HG03064 (cell line): ENCODE data around the gene ME3.

ENCODE experiments used
- ATAC-seq: cut with Tn5 transposase; IDR thresholded peaks from one replicate; pipeline ENCODE4 v1.9.1; 2021; ENCODE audit warnings: low read depth; ENCODE audit not compliant: unreplicated experiment

ME3 gene

DNA sequence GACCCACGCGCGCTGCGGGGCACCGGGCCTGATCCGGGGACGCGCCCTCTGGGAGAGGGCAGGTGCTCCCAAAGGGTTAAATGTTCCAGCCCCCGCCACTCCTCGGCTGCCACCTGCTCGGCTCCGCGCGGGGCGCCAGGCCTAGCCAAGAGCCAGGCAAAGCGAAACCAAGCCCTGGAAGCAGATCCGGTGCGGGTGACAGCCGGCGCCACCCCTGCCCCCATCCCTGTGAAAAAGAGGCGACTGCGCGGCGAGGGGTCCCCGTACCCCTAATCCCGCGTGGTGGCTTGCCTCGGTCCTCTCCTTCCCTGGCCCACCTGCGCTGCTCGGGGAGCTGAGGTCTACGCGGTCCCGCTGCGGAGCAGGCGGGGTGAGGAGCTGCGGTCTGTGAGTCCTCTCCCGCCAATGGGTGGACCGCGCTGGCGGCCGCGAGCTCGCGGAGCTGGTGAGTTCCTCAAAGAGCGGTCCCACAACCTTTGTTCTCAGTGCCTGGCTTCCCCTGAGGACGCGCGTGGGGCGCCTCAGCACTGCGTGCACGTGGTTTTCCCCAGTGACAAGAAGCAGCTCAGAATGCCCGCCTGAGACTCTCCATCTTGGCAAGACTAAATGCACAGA lies at the start of gene ME3:
Gene ME3 (minus strand): TSS at position 610 of the 615 bp plus-strand sequence.
- no peak for ATAC-seq

DNA sequence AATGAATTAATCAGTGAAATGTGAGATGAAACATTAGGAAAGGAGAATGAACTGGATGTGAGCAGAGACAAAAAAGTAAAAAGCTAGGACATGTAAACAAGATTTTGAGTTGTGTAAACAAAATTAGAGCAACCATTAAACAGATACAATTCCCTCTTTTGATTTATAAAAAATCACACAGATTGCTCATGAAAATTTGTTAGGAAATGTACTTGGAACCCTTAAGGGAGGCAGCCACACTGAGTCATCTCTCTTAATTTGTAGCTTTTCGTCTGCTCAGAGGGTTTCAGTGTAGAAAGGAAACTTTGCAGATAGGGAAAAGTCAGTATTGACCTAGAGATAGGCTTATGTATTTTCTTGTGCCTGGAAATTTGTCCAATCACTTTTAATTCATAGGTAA lies 49.6 kb upstream of the ME3 start:
- ATAC-seq, result no peak

DNA sequence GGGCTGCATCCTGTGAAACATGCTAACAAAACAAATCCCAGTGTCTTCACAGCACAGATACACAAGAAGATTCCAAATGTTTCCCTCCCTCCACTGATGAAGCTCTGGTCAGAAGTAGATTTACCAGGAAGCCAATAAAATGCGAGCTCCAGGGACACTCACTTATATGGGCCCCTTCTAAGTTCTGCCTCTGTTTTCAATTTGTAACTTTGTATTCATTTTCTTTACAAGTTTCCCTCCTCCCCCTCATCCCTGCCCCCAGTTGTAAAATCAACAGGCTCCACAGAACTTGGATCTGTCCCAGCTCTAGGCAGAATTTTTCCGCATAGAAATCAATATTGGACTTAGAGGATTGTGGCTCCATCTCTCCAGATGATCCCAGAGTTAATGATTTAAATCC lies 48.1 kb upstream of the ME3 start:
- no peak for ATAC-seq

DNA sequence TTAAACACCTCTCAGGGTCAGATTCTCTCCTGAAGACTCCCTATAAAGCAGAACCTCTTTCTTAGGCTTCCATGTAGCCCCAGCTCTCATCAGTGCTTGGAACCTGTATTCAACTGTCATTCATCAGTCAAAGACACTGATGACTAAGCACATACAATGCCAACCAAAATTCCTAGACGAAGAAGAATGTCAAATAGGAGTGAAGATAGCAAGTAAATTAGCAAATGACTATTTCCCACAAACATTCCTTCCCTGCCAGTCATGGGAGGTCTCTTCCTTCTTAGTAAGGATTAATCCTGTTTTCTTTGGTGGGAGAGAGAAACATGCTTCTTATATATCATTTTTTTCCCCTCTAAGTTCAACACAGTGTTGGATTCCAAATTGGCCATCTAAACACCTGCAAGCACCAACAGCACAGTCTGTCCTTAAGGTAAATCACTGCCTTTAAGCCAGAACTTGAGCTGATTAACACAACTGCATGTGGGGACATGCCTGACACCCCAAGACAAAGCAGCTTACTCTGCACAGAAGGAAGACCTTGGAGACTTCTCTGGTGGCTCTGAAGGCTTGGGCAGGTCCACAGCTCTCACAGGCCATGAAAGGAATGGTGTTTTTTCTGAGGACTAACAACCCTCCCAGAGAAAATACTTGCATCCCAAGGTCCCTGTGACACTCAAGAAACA lies 47.5 kb upstream of the ME3 start:
- no peak for ATAC-seq

DNA sequence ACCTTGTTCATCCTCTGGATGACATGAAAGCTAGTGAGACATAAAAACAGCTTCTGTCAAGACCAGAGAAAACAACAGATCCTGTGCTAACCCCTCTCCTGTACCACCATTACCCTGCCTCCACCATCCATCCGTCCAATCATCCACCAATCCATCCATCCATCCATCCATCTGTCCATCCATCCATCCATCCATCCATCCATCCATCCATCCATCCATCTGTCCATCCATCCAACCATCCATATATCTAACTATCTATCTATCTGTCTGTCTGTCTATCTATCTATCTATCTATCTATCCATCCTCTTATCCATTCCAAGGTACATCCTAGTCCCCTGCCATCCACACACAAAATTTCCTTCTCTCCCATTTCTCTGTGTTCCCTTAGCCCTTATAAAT lies 46.6 kb upstream of the ME3 start:
- ATAC-seq, result no peak

DNA sequence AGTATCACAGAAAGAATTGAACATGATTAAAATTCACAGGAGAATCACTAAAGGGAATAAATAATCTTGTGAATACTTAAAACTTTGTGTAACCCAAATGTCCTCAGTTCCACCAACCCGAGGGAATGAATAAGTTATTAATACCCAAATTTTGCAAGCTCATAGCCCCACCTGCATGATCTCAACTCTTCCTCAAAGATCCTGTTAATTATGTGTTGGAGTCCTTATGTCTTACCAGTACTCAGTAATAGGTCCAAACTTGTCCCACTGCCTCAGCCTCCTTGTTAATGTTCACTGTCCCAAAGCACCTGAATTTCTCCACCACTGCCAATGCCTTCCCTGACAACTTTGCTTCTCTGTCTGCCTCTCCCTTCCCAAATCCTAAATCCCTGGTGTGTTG lies 46.1 kb upstream of the ME3 start:
- no peak for ATAC-seq

DNA sequence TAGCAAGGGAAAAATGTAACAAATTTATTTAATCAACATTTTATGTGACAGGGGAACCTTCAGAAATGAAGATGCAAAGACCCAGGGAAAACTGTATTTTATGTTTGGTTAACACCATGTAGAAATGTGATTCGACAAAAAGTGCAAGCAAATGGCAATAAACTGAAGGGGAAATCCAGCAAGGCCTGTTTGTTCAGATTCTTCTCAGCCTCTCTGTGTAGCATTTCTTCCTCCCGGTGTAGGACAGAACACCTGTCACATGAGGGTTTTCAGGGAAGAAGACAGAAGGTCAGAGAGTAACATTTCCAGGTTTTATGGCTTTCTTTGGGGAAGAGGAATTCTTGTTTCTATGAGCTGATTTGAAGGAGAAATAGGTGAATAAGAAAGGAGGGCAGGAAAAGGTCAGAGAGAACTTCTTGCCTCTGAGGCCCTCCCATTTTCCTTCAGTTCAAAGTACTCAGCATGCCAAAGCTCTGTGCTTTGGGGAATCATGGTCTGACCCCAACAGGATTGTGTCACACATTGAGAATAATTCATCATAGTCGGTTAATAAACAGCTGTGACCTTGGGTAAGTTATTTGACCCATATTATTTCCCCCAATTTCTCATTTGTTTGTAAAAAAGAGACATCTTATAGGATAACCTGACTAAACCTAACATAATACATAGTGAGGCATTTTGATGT lies 45.5 kb upstream of the ME3 start:
- no peak for ATAC-seq

DNA sequence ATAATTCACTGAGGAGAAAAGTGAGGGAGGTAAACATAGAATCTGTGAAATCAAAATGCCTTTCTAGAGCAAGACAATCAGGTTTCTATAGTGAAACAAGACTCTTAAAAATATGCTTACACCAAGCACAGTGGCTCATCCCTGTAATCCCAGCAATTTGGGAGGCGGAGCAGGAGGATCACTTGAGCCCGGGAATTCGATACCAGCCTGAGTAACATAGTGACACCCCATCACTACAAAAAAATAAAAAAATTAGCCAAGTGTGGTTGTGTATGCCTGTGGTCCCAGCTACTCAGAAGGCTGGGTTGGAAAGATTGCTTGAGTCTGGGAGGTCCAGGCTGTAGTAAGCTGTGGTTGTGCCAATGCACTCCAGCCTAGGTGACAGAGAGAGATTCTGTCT lies 43.2 kb upstream of the ME3 start:
- ATAC-seq, result no peak

DNA sequence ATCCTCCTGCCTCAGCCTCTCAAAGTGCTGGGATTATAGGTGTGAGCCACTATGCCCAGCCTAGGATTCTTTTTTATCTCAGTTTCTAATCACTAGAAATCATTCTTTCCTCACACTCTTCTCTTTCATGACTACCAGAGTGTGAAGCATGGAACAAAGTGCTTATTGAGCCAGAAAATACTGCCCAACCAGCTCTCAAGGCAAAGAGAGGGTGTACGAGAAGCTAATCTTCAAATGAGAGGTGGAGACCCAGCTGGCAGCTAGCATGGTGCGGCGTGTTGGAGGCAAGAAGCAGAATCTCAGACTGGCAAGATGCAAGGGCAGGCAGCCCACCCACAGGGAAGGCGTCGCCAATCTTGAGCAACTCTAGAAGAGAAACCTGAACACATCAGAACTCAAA lies 41.1 kb upstream of the ME3 start:
- no peak for ATAC-seq

DNA sequence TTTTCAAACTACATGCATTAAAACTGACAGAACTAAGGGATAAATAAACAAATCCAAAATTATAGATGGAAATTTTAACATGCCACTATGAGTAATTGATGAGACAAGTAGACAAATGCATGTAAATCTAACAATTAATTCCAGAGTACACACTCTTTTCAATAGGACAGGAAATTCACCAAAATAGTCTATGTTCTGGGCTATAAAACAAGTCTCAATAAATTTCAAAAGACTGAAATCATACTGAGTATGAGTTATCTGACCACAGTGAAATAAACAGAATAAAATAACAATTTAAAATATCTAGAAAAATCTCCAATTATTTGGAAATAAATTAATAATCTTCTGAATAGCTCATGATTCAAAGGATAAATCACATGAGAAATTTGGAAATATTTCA lies 38.5 kb upstream of the ME3 start:
- no peak for ATAC-seq

DNA sequence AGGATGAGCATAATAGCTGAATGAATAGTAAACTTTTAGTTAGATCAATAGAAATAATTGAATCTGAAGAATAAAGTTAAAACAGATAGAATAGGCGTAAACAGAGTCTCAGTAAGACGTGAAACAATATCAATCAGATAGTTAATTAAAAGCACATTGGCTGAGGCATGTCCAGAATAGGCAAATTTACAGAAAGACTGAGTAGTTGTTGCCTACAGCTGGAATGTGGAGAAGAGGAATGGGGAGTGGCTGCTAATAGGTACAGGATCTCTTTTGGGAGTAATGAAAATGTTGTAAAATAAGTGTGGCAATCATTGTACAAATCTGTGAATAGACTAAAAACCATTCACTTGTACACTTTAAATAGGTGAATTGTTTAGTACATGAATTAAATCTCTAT lies 36.3 kb upstream of the ME3 start:
- ATAC-seq, result no peak

DNA sequence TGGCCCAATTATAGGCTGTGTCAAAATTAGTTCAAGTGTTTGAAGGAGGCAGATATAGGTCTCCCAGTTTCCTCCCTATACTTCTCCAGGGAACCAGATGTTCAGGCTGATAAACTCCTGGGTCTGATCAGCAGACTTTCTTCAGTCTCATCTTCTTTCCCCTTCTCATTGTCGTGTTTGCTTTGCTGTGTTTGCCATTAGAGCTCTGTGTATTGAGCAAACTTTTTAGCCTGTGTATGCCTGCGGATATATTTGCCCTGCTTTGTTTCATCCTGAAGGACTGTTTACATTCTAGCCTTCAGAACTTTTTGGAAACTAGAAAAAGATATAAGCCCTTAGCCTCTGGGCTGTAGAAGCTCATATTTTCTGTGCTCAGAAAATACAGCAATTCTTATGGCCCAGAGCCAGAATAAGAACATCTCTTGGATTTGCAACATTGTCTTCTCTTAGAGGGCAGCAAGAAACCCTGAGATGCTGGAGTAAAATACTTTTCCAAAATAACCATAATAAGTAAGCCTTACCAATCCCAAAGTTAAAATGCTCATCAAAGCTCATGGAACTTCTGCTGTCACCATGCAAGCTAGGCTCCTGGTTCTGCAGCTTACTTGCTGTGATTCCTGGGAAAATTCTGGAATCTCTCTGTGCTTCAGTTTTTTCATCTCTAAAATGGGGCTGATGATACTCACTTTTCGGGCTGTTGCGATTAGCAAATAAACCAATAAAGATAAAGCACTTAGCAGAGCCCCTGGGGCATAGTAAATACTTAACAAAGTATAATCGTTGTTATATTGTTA lies 34.1 kb upstream of the ME3 start:
- ATAC-seq, result no peak

DNA sequence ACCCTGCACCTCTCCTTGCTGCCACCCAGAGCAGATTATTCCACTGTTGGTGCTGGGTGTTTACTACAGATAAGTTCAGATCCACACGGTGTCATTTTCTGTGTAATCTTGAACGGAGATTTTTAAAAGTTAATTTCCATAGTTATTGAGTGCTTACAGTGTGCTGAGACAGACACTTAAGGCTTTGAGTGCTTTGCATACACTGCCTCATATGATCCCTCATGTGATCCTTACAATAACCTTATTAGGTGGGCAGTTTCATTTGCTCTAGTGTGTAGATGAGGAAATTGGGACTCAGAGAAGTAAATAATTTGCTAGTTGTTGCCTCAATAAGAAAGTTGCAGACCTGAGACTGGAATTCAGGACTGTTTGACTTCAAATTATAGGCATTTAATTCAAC lies 32.3 kb upstream of the ME3 start:
- no peak for ATAC-seq

DNA sequence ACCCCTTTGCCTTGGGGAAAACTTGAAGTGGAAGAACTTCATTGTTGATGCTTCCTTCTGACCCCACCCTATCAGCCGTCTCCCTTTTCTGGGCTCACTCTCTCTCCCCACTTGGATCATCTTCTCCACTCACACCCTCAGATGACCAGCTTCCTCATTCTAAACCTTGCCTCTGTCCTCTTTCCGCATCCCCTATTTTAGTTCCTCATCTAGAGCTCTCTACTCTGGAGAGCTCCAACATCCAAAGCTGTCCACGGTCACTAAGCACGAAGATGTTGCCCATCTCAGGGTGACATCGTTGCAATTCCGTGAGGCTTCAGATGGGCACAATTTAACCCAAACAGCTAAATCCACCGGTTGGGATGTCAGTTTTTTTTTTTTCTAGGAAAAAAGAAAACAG lies 31.6 kb upstream of the ME3 start:
- no peak for ATAC-seq

DNA sequence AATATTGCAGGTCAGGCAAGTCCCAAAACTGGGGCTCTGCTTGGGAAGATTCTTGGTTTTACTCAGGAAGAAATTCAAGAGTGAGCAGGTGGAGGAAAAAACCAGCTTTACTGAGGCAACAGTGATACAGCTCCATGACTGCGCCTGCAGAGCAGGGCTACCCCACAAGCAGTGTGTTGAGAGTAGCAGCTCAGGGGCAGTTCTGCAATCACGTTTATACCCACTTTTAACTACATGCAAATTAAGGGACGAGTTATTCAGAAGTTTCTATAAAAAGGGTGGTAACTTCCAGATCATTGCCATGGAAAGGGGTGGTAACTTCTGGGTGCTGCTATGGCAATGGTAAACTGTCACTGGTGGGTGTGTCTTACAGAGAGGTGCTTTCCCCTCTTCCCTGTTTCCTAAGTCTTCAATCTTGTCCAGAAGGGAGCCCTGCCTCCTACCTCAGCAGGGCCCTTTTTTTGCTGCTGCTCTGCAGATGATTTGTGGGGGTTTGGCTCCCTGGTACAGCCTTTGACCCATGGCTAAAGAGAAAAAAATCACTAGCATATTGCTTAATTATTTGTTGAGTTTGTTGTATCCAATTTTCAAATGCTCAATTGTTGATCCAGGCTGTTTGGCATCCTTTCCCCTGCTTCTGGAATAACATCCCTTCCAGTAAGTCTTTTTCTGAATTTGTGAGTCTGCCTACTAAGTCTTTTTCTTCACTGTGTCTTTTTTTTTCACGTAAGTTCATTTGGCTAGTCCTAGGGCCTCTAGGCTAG lies 30.0 kb upstream of the ME3 start:
- no peak for ATAC-seq

DNA sequence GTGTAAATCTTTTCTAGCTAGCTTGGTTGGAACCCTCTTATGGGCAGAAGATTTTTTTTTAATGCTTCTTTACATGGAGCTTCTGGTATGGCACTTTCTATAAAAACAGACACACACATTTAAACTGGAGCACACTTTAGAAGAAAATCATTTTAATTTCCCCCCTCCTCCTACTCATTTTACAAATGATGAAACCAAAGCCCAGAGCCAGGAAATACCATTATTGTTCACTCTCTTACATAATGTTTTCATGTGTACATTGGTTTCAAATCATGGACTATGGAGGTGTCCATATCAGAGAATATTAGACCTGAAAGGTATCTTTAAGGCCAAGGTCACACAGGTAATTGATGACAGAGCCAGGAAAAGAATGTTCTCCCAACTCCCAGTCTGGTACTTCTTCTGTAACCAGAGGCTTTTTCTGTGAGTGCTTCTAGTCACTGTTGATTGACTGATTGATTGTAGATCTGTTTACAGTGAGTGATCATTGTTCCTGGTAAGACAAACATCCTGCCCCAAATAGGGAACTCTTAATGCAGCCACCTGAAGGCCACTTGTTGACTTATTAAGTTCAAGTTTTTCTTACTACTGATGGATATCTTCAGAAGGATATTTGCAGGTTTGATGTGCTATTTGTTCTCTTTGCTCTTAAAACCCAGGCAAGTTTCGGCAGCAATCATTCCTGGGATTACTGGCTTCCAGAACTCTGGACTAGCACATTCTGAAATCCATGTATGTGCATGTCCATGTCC lies 26.8 kb upstream of the ME3 start:
- ATAC-seq, result no peak

DNA sequence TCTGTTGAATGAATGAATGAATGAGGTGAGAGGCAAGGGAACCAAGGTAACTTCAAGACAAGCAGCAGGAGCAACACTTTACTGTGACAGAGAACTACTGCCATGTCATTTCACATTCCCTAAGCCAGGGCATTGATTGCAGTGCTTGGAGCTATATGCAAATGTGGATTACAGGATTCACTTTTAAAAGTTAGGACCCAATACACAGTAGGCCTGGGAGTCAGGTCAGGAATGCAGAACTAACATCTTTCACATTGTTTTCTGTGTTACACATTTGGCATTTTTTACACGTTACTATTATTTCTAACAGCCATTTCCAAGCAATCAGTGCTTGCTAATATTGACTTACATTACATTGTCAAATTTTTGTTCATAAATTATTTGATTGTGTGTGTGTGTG lies 26.2 kb upstream of the ME3 start:
- ATAC-seq, result no peak

DNA sequence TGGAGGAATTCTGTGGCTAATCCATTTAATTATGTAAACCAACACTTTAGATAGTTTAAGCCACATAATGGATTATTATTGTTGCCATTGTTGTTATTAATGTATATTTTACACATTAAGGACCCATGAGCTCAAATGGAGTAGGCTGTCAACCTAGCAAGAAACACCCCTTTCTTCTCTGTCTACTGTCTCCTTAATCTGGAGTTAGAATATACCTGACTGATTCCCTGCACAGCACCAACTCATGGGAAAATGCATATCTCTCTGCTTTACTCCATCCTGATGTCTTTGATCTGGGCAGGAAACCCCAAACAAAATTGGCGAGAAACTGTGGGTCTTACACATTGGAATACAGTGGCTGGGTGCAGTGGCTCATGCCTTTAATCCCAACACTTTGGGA lies 24.0 kb upstream of the ME3 start:
- ATAC-seq, result no peak

DNA sequence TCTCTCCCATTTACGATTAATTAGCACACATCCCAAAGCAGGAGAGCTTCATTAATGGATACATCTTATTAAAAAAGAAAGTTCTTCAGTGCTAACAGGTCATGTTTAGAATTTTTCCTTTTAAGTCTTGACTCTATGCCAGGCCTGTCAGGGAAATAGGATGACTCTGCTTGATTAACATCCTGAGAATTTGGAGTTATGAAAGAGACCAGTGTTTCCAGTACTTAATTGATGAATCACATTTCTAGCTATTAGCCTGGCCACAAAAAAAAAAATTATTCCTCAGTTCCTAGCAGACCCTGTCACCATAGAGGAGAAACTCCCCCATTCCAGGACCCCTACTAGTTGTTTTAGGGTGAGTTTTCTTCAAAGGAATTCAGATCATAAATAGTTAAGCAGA lies 23.6 kb upstream of the ME3 start:
- no peak for ATAC-seq

DNA sequence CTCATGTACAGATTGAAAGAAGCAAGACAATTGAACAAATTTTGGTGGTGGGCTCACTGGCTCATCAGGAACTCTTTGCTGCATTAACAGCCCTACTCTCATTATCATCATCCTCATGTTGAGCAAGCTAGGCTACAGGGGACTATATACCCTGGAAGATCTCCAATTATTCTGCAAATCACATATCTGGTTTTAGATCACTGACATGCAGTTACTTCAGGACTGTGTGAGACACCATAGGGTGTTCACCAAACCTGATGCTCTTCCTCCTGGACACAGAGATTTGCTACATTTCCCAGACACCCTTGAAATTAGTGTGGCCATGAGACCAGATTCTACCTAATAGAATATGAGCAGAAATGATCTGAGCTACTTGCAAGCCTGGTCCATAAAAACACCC lies 23.0 kb upstream of the ME3 start:
- ATAC-seq, result no peak
